Measurements from ENCODE around the gene NT5C1B.
"Not testable (repeated sequence)": the region's sequence is repeated elsewhere in the genome, so short reads cannot be mapped to it uniquely, and the experiment has no call there.

NT5C1B gene

DNA sequence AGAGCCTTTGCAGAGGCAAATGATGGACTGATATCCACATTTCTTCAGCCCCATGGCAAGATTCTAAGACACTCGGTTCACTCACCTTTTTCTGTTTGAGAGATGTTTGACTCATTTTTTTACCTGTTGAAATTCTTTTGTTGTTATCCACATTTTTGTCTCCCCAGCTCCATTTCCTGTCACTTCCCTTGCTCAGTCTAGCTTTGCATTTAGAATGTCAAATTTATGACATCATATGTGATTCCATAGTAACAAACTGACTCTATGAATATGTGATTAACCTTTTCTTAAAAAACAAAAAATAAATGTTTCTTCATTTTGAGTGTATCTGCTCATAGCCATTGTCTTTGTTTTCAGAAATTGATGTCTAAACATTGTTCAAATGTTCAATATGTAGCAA lies at the start of gene NT5C1B:
NT5C1B (minus strand) TSS at position 216 of the 400 bp plus-strand sequence; CDS start at position 115, 101 bp downstream.
- H3K27ac ChIP-seq (ENCODE audit: low read depth, low read length), result no peak within 1 kb of the TSS
- no peak within 1 kb of the TSS for H3K9ac ChIP-seq (ENCODE audit: low read length)
- no peaks in the 10 kb centered on the region for H3K36me3 ChIP-seq (ENCODE audit: insufficient read depth, low read length)
- no peak within 1 kb of the TSS for H3K4me3 ChIP-seq (ENCODE audit: low read depth in 1 of 2, low read length in 2 of 2)
- H3K27me3 ChIP-seq (ENCODE audit: control insufficient read depth in 1 of 2, insufficient read depth in 2 of 2, low read length in 2 of 2), result no peaks in the 10 kb centered on the region
- no peaks in the 10 kb centered on the region for H3K9me3 ChIP-seq (ENCODE audit: low read length)
- H3K4me1 ChIP-seq (ENCODE audit: insufficient read depth, low read length), result no peaks in the 10 kb centered on the region

- no peaks in the 10 kb centered on the region for H3K27me3 ChIP-seq (ENCODE audit: control insufficient read depth in 1 of 2, insufficient read depth in 2 of 2, low read length in 2 of 2)
- H3K4me1 ChIP-seq (ENCODE audit: insufficient read depth, low read length), result no peaks in the 10 kb centered on the region
- H3K4me3 ChIP-seq (ENCODE audit: low read depth in 1 of 2, low read length in 2 of 2), result no peak overlapping the region
- no peak overlapping the region for H3K9ac ChIP-seq (ENCODE audit: low read length)
- H3K9me3 ChIP-seq (ENCODE audit: low read length), result no peaks in the 10 kb centered on the region
- no peak overlapping the region for H3K27ac ChIP-seq (ENCODE audit: low read depth, low read length)
- H3K36me3 ChIP-seq (ENCODE audit: insufficient read depth, low read length), result no peaks in the 10 kb centered on the region
These were observed 47.8 kb upstream of the NT5C1B start for GRCh38 chr2:18637196-18637595.

DNA sequence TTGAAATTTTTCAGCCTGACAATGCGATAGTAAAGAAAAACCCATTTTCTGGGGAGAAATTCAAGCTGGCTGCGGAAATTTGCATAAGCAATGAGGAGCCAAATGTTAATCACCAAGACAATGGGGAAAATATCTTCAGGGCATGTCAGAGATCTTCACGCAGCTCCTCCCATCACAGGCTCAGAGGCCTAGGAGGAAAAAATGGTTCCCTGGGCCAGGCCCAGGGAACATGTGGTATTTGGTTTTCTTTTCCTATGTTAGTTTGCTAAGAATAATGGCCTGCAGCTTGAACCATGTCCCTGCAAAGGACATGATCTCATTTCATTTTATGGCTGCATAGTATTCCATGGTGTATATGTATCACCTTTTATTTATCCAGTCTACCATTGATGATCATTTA lies 43.3 kb upstream of the NT5C1B start:
- not testable (repeated sequence) for H3K9ac ChIP-seq (ENCODE audit: low read length); H3K4me3 ChIP-seq (ENCODE audit: low read depth in 1 of 2, low read length in 2 of 2); H3K27ac ChIP-seq (ENCODE audit: low read depth, low read length); H3K9me3 ChIP-seq (ENCODE audit: low read length); H3K4me1 ChIP-seq (ENCODE audit: insufficient read depth, low read length); H3K36me3 ChIP-seq (ENCODE audit: insufficient read depth, low read length); H3K27me3 ChIP-seq (ENCODE audit: control insufficient read depth in 1 of 2, insufficient read depth in 2 of 2, low read length in 2 of 2)

DNA sequence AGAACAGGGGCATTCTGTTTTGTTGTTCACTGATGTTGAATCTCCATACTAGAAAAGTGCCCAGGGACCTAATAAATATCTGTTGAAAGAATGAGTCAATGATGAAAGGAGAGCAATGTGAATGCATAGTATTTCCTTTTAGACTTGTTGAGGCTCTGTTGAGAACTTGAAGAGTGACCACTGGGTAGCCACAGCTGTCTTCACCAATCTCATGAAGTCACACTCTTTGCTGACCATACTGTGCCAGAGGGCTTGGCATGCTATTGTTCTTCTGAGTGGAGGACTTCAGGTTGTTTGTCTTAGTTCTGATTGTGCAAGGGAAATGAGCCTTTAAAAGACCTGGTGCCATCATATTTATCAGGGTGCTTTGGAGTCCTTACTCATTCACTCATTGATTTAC lies 41.6 kb upstream of the NT5C1B start:
- no peak overlapping the region for H3K27ac ChIP-seq (ENCODE audit: low read depth, low read length)
- H3K9ac ChIP-seq (ENCODE audit: low read length), result no peak overlapping the region
- no peaks in the 10 kb centered on the region for H3K36me3 ChIP-seq (ENCODE audit: insufficient read depth, low read length)
- no peaks in the 10 kb centered on the region for H3K9me3 ChIP-seq (ENCODE audit: low read length)
- H3K4me1 ChIP-seq (ENCODE audit: insufficient read depth, low read length), result no peaks in the 10 kb centered on the region
- H3K27me3 ChIP-seq (ENCODE audit: control insufficient read depth in 1 of 2, insufficient read depth in 2 of 2, low read length in 2 of 2), result no peaks in the 10 kb centered on the region
- H3K4me3 ChIP-seq (ENCODE audit: low read depth in 1 of 2, low read length in 2 of 2), result no peak overlapping the region

- Histone ChIP-seq H3K4me3 (ENCODE audit: low read depth in 1 of 2, low read length in 2 of 2) (no peak overlapping the region), H3K4me1 (ENCODE audit: insufficient read depth, low read length) (no peaks in the 10 kb centered on the region), H3K27ac (ENCODE audit: low read depth, low read length) (no peak overlapping the region), H3K9ac (ENCODE audit: low read length) (no peak overlapping the region), H3K27me3 (ENCODE audit: control insufficient read depth in 1 of 2, insufficient read depth in 2 of 2, low read length in 2 of 2) (no peaks in the 10 kb centered on the region), H3K9me3 (ENCODE audit: low read length) (no peaks in the 10 kb centered on the region), H3K36me3 (ENCODE audit: insufficient read depth, low read length) (no peaks in the 10 kb centered on the region)
These were observed 41.2 kb upstream of the NT5C1B start for GRCh38 chr2:18630541-18630940.

DNA sequence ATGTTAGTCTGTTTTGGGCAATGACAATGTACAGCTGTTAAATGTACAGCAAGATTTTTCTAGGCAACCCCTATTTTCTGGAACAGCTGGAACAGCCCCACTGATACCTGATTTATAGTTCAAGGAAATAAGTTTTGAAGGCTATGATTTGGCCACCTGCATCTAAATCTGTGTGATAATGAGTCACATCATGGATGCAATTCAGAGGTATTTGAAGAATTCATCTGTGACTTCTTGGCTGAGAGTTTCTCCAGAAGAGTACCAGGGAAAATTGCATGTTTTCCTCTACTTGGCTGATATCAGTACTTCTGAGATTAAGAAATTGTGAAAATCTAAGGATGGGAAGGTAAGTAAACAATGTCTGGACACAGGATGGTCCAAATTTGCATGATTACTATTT lies 40.7 kb upstream of the NT5C1B start:
- Histone ChIP-seq H3K27ac (ENCODE audit: low read depth, low read length) (no peak overlapping the region), H3K36me3 (ENCODE audit: insufficient read depth, low read length) (no peaks in the 10 kb centered on the region), H3K4me3 (ENCODE audit: low read depth in 1 of 2, low read length in 2 of 2) (no peak overlapping the region), H3K9ac (ENCODE audit: low read length) (no peak overlapping the region), H3K4me1 (ENCODE audit: insufficient read depth, low read length) (no peaks in the 10 kb centered on the region), H3K27me3 (ENCODE audit: control insufficient read depth in 1 of 2, insufficient read depth in 2 of 2, low read length in 2 of 2) (no peaks in the 10 kb centered on the region), H3K9me3 (ENCODE audit: low read length) (no peaks in the 10 kb centered on the region)

DNA sequence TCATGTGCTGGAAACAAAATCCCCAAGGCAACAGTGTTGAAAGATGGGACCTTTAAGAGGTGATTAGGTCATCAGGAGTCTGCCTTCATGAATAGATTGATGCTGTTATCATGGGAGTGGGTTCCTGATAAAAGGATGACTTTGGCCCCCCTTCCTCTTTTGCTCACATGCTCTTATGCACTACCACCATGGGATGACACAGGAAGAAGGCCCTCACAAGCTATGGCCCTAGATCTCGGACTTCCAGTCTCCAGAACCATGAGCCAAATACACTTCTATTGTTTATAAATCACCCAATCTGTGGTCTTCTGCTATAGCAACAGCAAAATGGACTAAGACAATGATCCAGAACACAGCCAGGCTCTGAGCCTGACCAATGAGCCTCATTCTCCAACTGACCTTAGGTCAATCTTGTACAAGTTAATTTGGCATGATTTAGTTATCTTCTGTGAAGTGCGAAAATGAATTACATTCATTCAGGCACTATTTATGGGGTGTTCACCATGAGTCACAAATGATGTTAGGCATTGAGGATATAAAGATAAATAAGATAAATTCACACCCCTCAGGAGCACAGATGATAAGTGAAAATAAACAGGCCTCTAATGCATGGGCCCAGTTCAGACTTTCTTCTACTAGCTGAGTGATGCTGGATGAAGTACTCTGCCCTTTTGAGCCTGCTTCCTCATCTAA lies 37.7 kb upstream of the NT5C1B start:
- no peaks in the 10 kb centered on the region for H3K36me3 ChIP-seq (ENCODE audit: insufficient read depth, low read length)

GRCh38 chr2:18626256-18626668 lies 36.9 kb upstream of the NT5C1B start:
- no peaks in the 10 kb centered on the region for H3K27me3 ChIP-seq (ENCODE audit: control insufficient read depth in 1 of 2, insufficient read depth in 2 of 2, low read length in 2 of 2)
- no peaks in the 10 kb centered on the region for H3K9me3 ChIP-seq (ENCODE audit: low read length)
- no peak overlapping the region for H3K9ac ChIP-seq (ENCODE audit: low read length)
- no peaks in the 10 kb centered on the region for H3K36me3 ChIP-seq (ENCODE audit: insufficient read depth, low read length)
- no peaks in the 10 kb centered on the region for H3K4me1 ChIP-seq (ENCODE audit: insufficient read depth, low read length)
- no peak overlapping the region for H3K4me3 ChIP-seq (ENCODE audit: low read depth in 1 of 2, low read length in 2 of 2)
- no peak overlapping the region for H3K27ac ChIP-seq (ENCODE audit: low read depth, low read length)

More for the DNA sequence above, 37.7 kb upstream of the NT5C1B start:
- Histone ChIP-seq H3K27me3 (ENCODE audit: control insufficient read depth in 1 of 2, insufficient read depth in 2 of 2, low read length in 2 of 2) (no peaks in the 10 kb centered on the region), H3K4me1 (ENCODE audit: insufficient read depth, low read length) (no peaks in the 10 kb centered on the region), H3K4me3 (ENCODE audit: low read depth in 1 of 2, low read length in 2 of 2) (no peak overlapping the region), H3K9me3 (ENCODE audit: low read length) (no peaks in the 10 kb centered on the region), H3K27ac (ENCODE audit: low read depth, low read length) (no peak overlapping the region), H3K9ac (ENCODE audit: low read length) (no peak overlapping the region)

GRCh38 chr2:18625563-18625962 lies 36.2 kb upstream of the NT5C1B start:
- Histone ChIP-seq H3K4me1 (ENCODE audit: insufficient read depth, low read length) (no peaks in the 10 kb centered on the region), H3K4me3 (ENCODE audit: low read depth in 1 of 2, low read length in 2 of 2) (no peak overlapping the region), H3K9me3 (ENCODE audit: low read length) (no peaks in the 10 kb centered on the region), H3K27ac (ENCODE audit: low read depth, low read length) (no peak overlapping the region), H3K9ac (ENCODE audit: low read length) (no peak overlapping the region), H3K27me3 (ENCODE audit: control insufficient read depth in 1 of 2, insufficient read depth in 2 of 2, low read length in 2 of 2) (no peaks in the 10 kb centered on the region), H3K36me3 (ENCODE audit: insufficient read depth, low read length) (no peaks in the 10 kb centered on the region)

DNA sequence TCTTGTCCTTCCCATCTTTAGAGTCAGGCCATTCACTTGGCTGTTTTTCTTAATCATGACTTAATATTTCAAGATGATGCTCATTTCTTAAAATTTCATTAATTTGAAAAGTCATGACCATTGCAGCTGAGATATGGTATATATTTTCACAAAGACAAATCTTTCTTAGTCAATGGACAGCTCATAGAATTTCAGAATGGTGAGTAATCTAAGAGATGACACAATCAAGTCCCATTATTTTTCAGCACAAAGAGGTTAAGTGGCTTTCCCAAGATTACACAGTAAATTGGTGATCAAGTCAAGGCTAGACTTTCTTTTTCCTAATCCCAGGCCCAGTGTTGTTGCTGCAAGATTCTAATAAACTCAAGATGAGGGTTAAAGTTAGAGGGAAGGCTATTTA lies 34.4 kb upstream of the NT5C1B start:
- Histone ChIP-seq H3K4me1 (ENCODE audit: insufficient read depth, low read length) (no peaks in the 10 kb centered on the region), H3K4me3 (ENCODE audit: low read depth in 1 of 2, low read length in 2 of 2) (no peak overlapping the region), H3K36me3 (ENCODE audit: insufficient read depth, low read length) (no peaks in the 10 kb centered on the region), H3K9ac (ENCODE audit: low read length) (no peak overlapping the region), H3K27ac (ENCODE audit: low read depth, low read length) (no peak overlapping the region), H3K27me3 (ENCODE audit: control insufficient read depth in 1 of 2, insufficient read depth in 2 of 2, low read length in 2 of 2) (no peaks in the 10 kb centered on the region), H3K9me3 (ENCODE audit: low read length) (no peaks in the 10 kb centered on the region)

GRCh38 chr2:18620867-18621632 lies 31.7 kb upstream of the NT5C1B start:
- H3K9ac ChIP-seq (ENCODE audit: low read length), result no peak overlapping the region
- H3K4me1 ChIP-seq (ENCODE audit: insufficient read depth, low read length), result no peaks in the 10 kb centered on the region
- no peaks in the 10 kb centered on the region for H3K27me3 ChIP-seq (ENCODE audit: control insufficient read depth in 1 of 2, insufficient read depth in 2 of 2, low read length in 2 of 2)
- no peak overlapping the region for H3K27ac ChIP-seq (ENCODE audit: low read depth, low read length)
- no peaks in the 10 kb centered on the region for H3K9me3 ChIP-seq (ENCODE audit: low read length)
- no peak overlapping the region for H3K4me3 ChIP-seq (ENCODE audit: low read depth in 1 of 2, low read length in 2 of 2)
- H3K36me3 ChIP-seq (ENCODE audit: insufficient read depth, low read length), result no peaks in the 10 kb centered on the region

GRCh38 chr2:18619091-18619490 lies 29.7 kb upstream of the NT5C1B start:
- Histone ChIP-seq H3K36me3 (ENCODE audit: insufficient read depth, low read length) (no peaks in the 10 kb centered on the region), H3K9ac (ENCODE audit: low read length) (no peak overlapping the region), H3K27me3 (ENCODE audit: control insufficient read depth in 1 of 2, insufficient read depth in 2 of 2, low read length in 2 of 2) (no peaks in the 10 kb centered on the region), H3K4me1 (ENCODE audit: insufficient read depth, low read length) (no peaks in the 10 kb centered on the region), H3K9me3 (ENCODE audit: low read length) (no peaks in the 10 kb centered on the region), H3K4me3 (ENCODE audit: low read depth in 1 of 2, low read length in 2 of 2) (no peak overlapping the region), H3K27ac (ENCODE audit: low read depth, low read length) (no peak overlapping the region)
